GM23338 (cell line): ENCODE results near the gene HGF. TPM values are rescaled to one million over a fixed set of nuclear protein-coding genes. Genes with fewer than 3 reads are reported as not detected.

ENCODE experiments used
- ATAC-seq: fragments of 200-7000 bp; cut with Tn5 transposase; 3 replicates; pipeline ENCODE4 v1.9.1; 2020
- DNase-seq: peaks from one replicate; pipeline ENCODE4 v3.0.0-alpha.2; 2015; ENCODE audit warnings: low spot score
- H2AFZ ChIP-seq: fragments of 200-600 bp; sonication (generic); 2 replicates; pipeline ENCODE4 v1.8.0; 2016; ENCODE audit warnings: antibody characterized with exemption, mild to moderate bottlenecking, moderate library complexity
- H3F3A ChIP-seq: fragments of 200-600 bp; sonication (generic); replicated peaks from 2 replicates; pipeline ENCODE4 v1.8.0; 2017; ENCODE audit warnings: antibody characterized with exemption, mixed run types, low read depth
- H3K27ac ChIP-seq: fragments of 200-600 bp; sonication (generic); 2 replicates; pipeline ENCODE4 v1.6.1; 2016; ENCODE audit warnings: low read depth
- H3K27me3 ChIP-seq: fragments of 200-600 bp; sonication (generic); 2 replicates; pipeline ENCODE4 v1.8.0; 2016; ENCODE audit warnings: mild to moderate bottlenecking, mixed run types, moderate library complexity; ENCODE audit not compliant: insufficient read depth
- H3K36me3 ChIP-seq: fragments of 200-600 bp; sonication (generic); 2 replicates; pipeline ENCODE4 v1.8.0; 2016; ENCODE audit warnings: mild to moderate bottlenecking; ENCODE audit not compliant: insufficient read depth
- H3K4me1 ChIP-seq: fragments of 200-600 bp; sonication (generic); 2 replicates; pipeline ENCODE4 v1.8.0; 2016; ENCODE audit warnings: mild to moderate bottlenecking, moderate library complexity; ENCODE audit not compliant: insufficient read depth
- H3K4me2 ChIP-seq: fragments of 200-600 bp; sonication (generic); 2 replicates; pipeline ENCODE4 v1.7.1; 2017; ENCODE audit warnings: mixed run types
- H3K4me3 ChIP-seq: fragments of 200-600 bp; sonication (generic); 2 replicates; pipeline ENCODE4 v1.6.1; 2016; ENCODE audit warnings: mixed run types
- H3K79me2 ChIP-seq: fragments of 200-600 bp; sonication (generic); replicated peaks from 2 replicates; pipeline ENCODE4 v1.8.0; 2017; ENCODE audit warnings: mild to moderate bottlenecking; ENCODE audit not compliant: insufficient read depth
- H3K9me2 ChIP-seq: fragments of 200-600 bp; sonication (generic); 2 replicates; pipeline ENCODE4 v1.8.0; 2017; ENCODE audit not compliant: insufficient read depth
- H4K20me1 ChIP-seq: fragments of 200-600 bp; sonication (generic); replicated peaks from 2 replicates; pipeline ENCODE4 v1.8.0; 2017; ENCODE audit warnings: mild to moderate bottlenecking; ENCODE audit not compliant: insufficient read depth
- H3K27ac Mint-ChIP-seq: 2 replicates; pipeline ENCODE4 v1.8.0; 2020; ENCODE audit warnings: inconsistent platforms, mild to moderate bottlenecking, moderate library complexity, mixed read lengths
- H3K27me3 Mint-ChIP-seq: 3 replicates; pipeline ENCODE4 v1.8.0; 2022; ENCODE audit warnings: low read depth, mild to moderate bottlenecking, moderate library complexity, mixed read lengths, inconsistent platforms; ENCODE audit not compliant: insufficient read depth, poor library complexity
- H3K36me3 Mint-ChIP-seq: 3 replicates; pipeline ENCODE4 v1.8.0; 2021; ENCODE audit warnings: low read depth, mild to moderate bottlenecking, inconsistent platforms, moderate library complexity, mixed read lengths
- H3K4me1 Mint-ChIP-seq: 3 replicates; pipeline ENCODE4 v1.8.0; 2020; ENCODE audit warnings: mild to moderate bottlenecking, inconsistent platforms, mixed read lengths
- H3K4me3 Mint-ChIP-seq: 3 replicates; pipeline ENCODE4 v1.8.0; 2021; ENCODE audit warnings: moderate library complexity, mild to moderate bottlenecking, inconsistent platforms, mixed read lengths
- H3K9me3 Mint-ChIP-seq: 3 replicates; pipeline ENCODE4 v1.8.0; 2020; ENCODE audit warnings: moderate library complexity, mild to moderate bottlenecking, inconsistent platforms, mixed read lengths
- CTCF ChIP-seq, 2 experiments: fragments of 200-600 bp in 1 of 2; sonication (generic) in 1 of 2; conservative IDR thresholded peaks; 2 replicates each; pipeline versions ENCODE4 v1.5.1 to v1.6.1; 2016 to 2017; ENCODE audit warnings: antibody characterized with exemption in 2 of 2, low read depth in 2 of 2, mild to moderate bottlenecking in 2 of 2, moderate library complexity in 1 of 2
- ETS1 ChIP-seq: IDR thresholded peaks from 2 replicates; pipeline ENCODE4 v1.6.1; 2016; ENCODE audit warnings: antibody characterized with exemption
- EZH2 ChIP-seq: fragments of 200-600 bp; sonication (generic); IDR thresholded peaks from one replicate; pipeline ENCODE4 v1.8.0; 2017; ENCODE audit warnings: antibody characterized with exemption, mild to moderate bottlenecking, low read depth; ENCODE audit not compliant: unreplicated experiment
- NANOG ChIP-seq: IDR thresholded peaks from 2 replicates; pipeline ENCODE4 v1.6.1; 2016; ENCODE audit warnings: antibody characterized with exemption, borderline replicate concordance
- REST ChIP-seq: IDR thresholded peaks from one replicate; pipeline ENCODE4 v1.6.1; 2018; ENCODE audit warnings: antibody characterized with exemption; ENCODE audit not compliant: unreplicated experiment
- STAT1 ChIP-seq: IDR thresholded peaks from one replicate; pipeline ENCODE4 v1.6.1; 2016; ENCODE audit warnings: antibody characterized with exemption; ENCODE audit not compliant: unreplicated experiment
- ZNF114 ChIP-seq: fragments of 250-450 bp; sonication (Bioruptor Pico); IDR thresholded peaks from 2 replicates; pipeline ENCODE4 v1.5.0; 2020; ENCODE audit warnings: mild to moderate bottlenecking, moderate library complexity
- ZNF462 ChIP-seq: fragments of 250-450 bp; sonication (Bioruptor Pico); IDR thresholded peaks from 2 replicates; pipeline ENCODE4 v1.5.0; 2020; ENCODE audit warnings: mild to moderate bottlenecking, moderate library complexity
- polyA plus RNA-seq: library from polyadenylated mRNA; unstranded; fragments of >200 nt; fragmentation: Nextera tagmentation; extraction: Ambion mirVana; gene quantifications from 2 replicates; pipeline ENCODE4 v1.2.1, GENCODE V29; 2016
- total RNA-seq: library from RNA; depleted of rRNA; stranded (reverse); fragments of >200 nt; shearing (Covaris generic); gene quantifications from 2 replicates; pipeline ENCODE4 v1.2.3, GENCODE V29; 2014

HGF gene
- total and polyA plus RNA-seq, 2 experiments from 2014 or later: 0.24 to 1.1 TPM

- Histone ChIP-seq H3K27me3 (no peaks in the 10 kb centered on the region), H3K4me1 (peaks cover 13% of the 10 kb centered on the region), H4K20me1 (no peaks in the 10 kb centered on the region), H3K9me2 (no peaks in the 10 kb centered on the region), H3K4me2 (peak overlapping the region; percentile 3), H3K4me3 (no peak overlapping the region), H3F3A (no peaks in the 10 kb centered on the region), H2AFZ (no peak overlapping the region), H3K27ac (peak overlapping the region; percentile 57), H3K36me3 (no peaks in the 10 kb centered on the region), H3K79me2 (no peaks in the 10 kb centered on the region)
- peaks cover 28% of the 10 kb centered on the region for H3K4me1 Mint-ChIP-seq
- ATAC-seq (peak; percentile 97), DNase-seq (peak; percentile 56)
- H3K27ac Mint-ChIP-seq: peak overlapping the region; percentile 85; the same call in 1 of the 2 replicates
- H3K27me3 Mint-ChIP-seq: peaks cover 1% of the 10 kb centered on the region
- H3K36me3 Mint-ChIP-seq: no peaks in the 10 kb centered on the region
- TF ChIP-seq EZH2: no peak
- TF ChIP-seq ZNF462 (CRISPR knock-in tag): peak; percentile 49; the same call in 1 of the 2 replicates
- no peak overlapping the region for H3K4me3 Mint-ChIP-seq
- no peaks in the 10 kb centered on the region for H3K9me3 Mint-ChIP-seq
Observed at GRCh38 chr7:81751619-81752317, 18.1 kb downstream of the HGF start.

GRCh38 chr7:81745637-81746036 is 24.2 kb downstream of the HGF start:
- no peak for DNase-seq
- Histone ChIP-seq H3F3A (no peaks in the 10 kb centered on the region), H3K27ac (no peak overlapping the region), H3K79me2 (no peaks in the 10 kb centered on the region), H4K20me1 (no peaks in the 10 kb centered on the region), H3K4me2 (no peak overlapping the region), H3K4me1 (no peaks in the 10 kb centered on the region), H3K27me3 (no peaks in the 10 kb centered on the region), H3K9me2 (no peaks in the 10 kb centered on the region), H3K4me3 (no peak overlapping the region), H3K36me3 (no peaks in the 10 kb centered on the region), H2AFZ (no peak overlapping the region)
- ATAC-seq: no peak
- Mint-ChIP-seq H3K9me3 (no peaks in the 10 kb centered on the region), H3K36me3 (no peaks in the 10 kb centered on the region), H3K4me1 (peaks cover 12% of the 10 kb centered on the region), H3K4me3 (no peak overlapping the region), H3K27ac (no peak overlapping the region; the same call in 1 of the 2 replicates), H3K27me3 (peaks cover 1% of the 10 kb centered on the region)
- TF ChIP-seq ETS1 (no peak), CTCF (conservative IDR thresholded peaks at IDR 0.05; ENCODE audit: low read depth in 2 of 2) (no peak), STAT1 (no peak), ZNF114 (CRISPR knock-in tag) (no peak), REST (no peak), NANOG (no peak)
